Sigmoid colon (tissue), 4 donors: Measurements from ENCODE around the gene AP5M1.

Source experiments
- CTCF ChIP-seq, 4 experiments: fragments of 450-650 bp in 3 of 4; fragments of 200-600 bp in 1 of 4; IDR thresholded peaks; one replicate each; pipeline ENCODE4 v1.5.1; 2016 to 2019; ENCODE audit warnings: antibody characterized with exemption in 4 of 4, mild to moderate bottlenecking in 3 of 4, moderate library complexity in 2 of 4
- EP300 ChIP-seq, 4 donors: sonication (generic); formaldehyde crosslinking; IDR thresholded peaks; one replicate each; pipeline ENCODE4 v1.6.1; 2017; ENCODE audit warnings: antibody characterized with exemption in 4 of 4

- TF ChIP-seq CTCF (IDR thresholded peaks at IDR 0.05), result no peak
- TF ChIP-seq EP300 (IDR thresholded peaks at IDR 0.05), result no peak
Observed at GRCh38 chr14:57262117-57262516, 6.7 kb upstream of the AP5M1 start.
